ENCODE data around the gene ENTPD7. TPM values are rescaled to one million over a fixed set of nuclear protein-coding genes. Genes with fewer than 3 reads are reported as not detected.

ENTPD7 gene
- total RNA-seq, 1 experiment from 2014 or later = 14.5 TPM

GRCh38 chr10:99621454-99622251, 37.7 kb upstream of the ENTPD7 start:
- no peak overlapping the region for H3K23ac ChIP-seq (ENCODE audit: insufficient read length, low read depth, low read length)
- no peak overlapping the region for H2BK5ac ChIP-seq (ENCODE audit: insufficient read length, low read length)
- peak overlapping the region; percentile 67 for H3K4me2 ChIP-seq (ENCODE audit: insufficient read depth, insufficient read length, low read length)
- H2BK15ac ChIP-seq (ENCODE audit: low read depth, low read length) = no peak overlapping the region
- no peak overlapping the region for H4K8ac ChIP-seq (replicated peaks; ENCODE audit: insufficient read length, low read depth, low read length)
- Mint-ChIP-seq H3K9me3 (no peaks in the 10 kb centered on the region), H3K27me3 (ENCODE audit: low read depth) (peaks cover 22% of the 10 kb centered on the region), H3K27ac (peak overlapping the region; percentile 73 to 93 (median 90)), H3K4me3 (peak overlapping the region; percentile 80 to 86), H3K4me1 (peaks cover 25 to 26% of the 10 kb centered on the region in 2 experiments), H3K36me3 (ENCODE audit: insufficient read depth in 1 of 3, low read depth in 3 of 3) (no peaks in the 10 kb centered on the region; a peak in 1 of 7 replicates)
- no peaks in the 10 kb centered on the region for H3K9me3 ChIP-seq (ENCODE audit: control insufficient read depth, low read depth, low read length)
- no peak overlapping the region for H3T11ph ChIP-seq (ENCODE audit: low read length)
- peak overlapping the region; percentile 57 for H3K9ac ChIP-seq (ENCODE audit: extremely low read depth, insufficient read length, low read length)
- H3K4ac ChIP-seq (ENCODE audit: low read depth, low read length) = no peak overlapping the region
- H2AFZ ChIP-seq (ENCODE audit: low read length) = no peak overlapping the region
- H3K79me2 ChIP-seq (ENCODE audit: insufficient read depth, low read length) = no peaks in the 10 kb centered on the region
- H2BK120ac ChIP-seq (ENCODE audit: low read depth, low read length, poor library complexity, severe bottlenecking) = no peak overlapping the region
- H3K56ac ChIP-seq (ENCODE audit: insufficient read length, low read depth, low read length) = no peak overlapping the region
- no peaks in the 10 kb centered on the region for H4K20me1 ChIP-seq (ENCODE audit: control insufficient read depth, insufficient read depth, insufficient read length)
- H4K5ac ChIP-seq (ENCODE audit: insufficient read length, low read depth, low read length) = no peak overlapping the region
- DNase-seq = no peak
- no peaks in the 10 kb centered on the region for H3K27me3 ChIP-seq (ENCODE audit: insufficient read depth, low read length)
- H2BK12ac ChIP-seq (ENCODE audit: insufficient read length, low read depth, low read length) = no peak overlapping the region
- H3K4me1 ChIP-seq (ENCODE audit: insufficient read depth, low read length) = peaks cover 5% of the 10 kb centered on the region; the same call in 1 of the 2 replicates
- peaks cover 21% of the 10 kb centered on the region for H3K23me2 ChIP-seq (ENCODE audit: insufficient read length, low read depth, low read length, poor library complexity, severe bottlenecking)
- no peak overlapping the region for H2AK5ac ChIP-seq (ENCODE audit: insufficient read length, low read length)
- WGBS (ENCODE audit: extremely low coverage, insufficient read length, low lambda C conversion rate) = no CpG with 5 or more reads among the region's 31 CpGs
- H3K18ac ChIP-seq (ENCODE audit: insufficient read length, low read depth, low read length) = peak overlapping the region; percentile 55
- H4K91ac ChIP-seq (ENCODE audit: insufficient read length, low read depth, low read length) = no peak overlapping the region
- peak overlapping the region; percentile 4 for H3K27ac ChIP-seq (ENCODE audit: insufficient read length, low read depth, low read length)
- peak overlapping the region; percentile 59 for H3K14ac ChIP-seq (ENCODE audit: insufficient read depth, low read length)
- no peak overlapping the region for H2BK20ac ChIP-seq (ENCODE audit: low read depth, low read length, poor library complexity, severe bottlenecking)
- TF ChIP-seq, protein P1, sequence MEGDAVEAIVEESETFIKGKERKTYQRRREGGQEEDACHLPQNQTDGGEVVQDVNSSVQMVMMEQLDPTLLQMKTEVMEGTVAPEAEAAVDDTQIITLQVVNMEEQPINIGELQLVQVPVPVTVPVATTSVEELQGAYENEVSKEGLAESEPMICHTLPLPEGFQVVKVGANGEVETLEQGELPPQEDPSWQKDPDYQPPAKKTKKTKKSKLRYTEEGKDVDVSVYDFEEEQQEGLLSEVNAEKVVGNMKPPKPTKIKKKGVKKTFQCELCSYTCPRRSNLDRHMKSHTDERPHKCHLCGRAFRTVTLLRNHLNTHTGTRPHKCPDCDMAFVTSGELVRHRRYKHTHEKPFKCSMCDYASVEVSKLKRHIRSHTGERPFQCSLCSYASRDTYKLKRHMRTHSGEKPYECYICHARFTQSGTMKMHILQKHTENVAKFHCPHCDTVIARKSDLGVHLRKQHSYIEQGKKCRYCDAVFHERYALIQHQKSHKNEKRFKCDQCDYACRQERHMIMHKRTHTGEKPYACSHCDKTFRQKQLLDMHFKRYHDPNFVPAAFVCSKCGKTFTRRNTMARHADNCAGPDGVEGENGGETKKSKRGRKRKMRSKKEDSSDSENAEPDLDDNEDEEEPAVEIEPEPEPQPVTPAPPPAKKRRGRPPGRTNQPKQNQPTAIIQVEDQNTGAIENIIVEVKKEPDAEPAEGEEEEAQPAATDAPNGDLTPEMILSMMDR (conservative IDR thresholded peaks at IDR 0.05) = no peak
- H3K79me1 ChIP-seq (ENCODE audit: insufficient read depth, low read depth, low read length, poor library complexity, severe bottlenecking) = peaks cover 4% of the 10 kb centered on the region
